ENCODE data around the gene TMEM225B.
"Not testable (repeated sequence)": the region's sequence is repeated elsewhere in the genome, so short reads cannot be mapped to it uniquely, and the experiment has no call there.

Gene TMEM225B

DNA sequence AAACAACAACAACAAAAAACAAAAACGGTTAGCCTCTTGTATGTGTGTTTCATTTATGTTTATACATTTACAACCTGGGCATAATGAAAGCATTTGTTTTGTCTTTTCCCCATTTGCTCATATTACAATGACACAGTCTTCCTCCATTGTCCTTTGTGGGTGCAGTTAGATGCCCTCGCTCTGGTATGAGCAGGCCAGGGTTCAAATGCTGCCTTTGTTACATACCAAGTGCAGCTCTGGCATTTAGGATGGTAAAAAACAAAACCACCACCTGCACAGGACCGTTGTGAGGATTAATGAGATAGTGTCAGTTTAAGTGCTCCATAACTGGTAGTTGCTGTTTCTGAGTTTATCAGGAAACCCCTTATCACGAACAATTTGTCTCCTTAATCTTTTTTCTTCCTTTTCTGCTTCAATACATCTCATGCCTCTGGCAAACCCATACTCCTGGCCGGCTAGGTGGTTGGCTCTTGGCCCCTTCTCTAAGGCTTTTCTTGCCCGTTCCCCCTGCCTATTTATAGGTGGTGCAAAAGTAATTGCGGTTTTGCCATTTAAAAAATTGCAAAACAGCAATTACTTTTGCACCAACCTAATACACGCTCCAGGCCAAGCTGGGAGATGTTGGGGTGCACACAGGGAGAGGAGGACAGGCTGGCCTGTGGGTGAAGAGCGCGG is 18.6 kb upstream of the TMEM225B start:
- H3K27me3 ChIP-seq (replicated peaks; ENCODE audit: control insufficient read depth, insufficient read depth, low read length, poor library complexity, severe bottlenecking): no peaks in the 10 kb centered on the region
- H3K36me3 ChIP-seq (ENCODE audit: control insufficient read depth, insufficient read depth, low read length): no peaks in the 10 kb centered on the region
- H3K27ac ChIP-seq (ENCODE audit: insufficient read depth, low read length, poor library complexity, severe bottlenecking): no peak overlapping the region
- no peaks in the 10 kb centered on the region for H3K9me3 ChIP-seq (ENCODE audit: control insufficient read depth, low read length)
- H3K4me3 ChIP-seq (ENCODE audit: insufficient read depth, low read depth, low read length, poor library complexity, severe bottlenecking): peak overlapping the region; percentile 67
- H3K4me1 ChIP-seq (ENCODE audit: control insufficient read depth, insufficient read depth, low read length, poor library complexity, severe bottlenecking): peaks cover 11% of the 10 kb centered on the region
- DNase-seq: no peak

DNA sequence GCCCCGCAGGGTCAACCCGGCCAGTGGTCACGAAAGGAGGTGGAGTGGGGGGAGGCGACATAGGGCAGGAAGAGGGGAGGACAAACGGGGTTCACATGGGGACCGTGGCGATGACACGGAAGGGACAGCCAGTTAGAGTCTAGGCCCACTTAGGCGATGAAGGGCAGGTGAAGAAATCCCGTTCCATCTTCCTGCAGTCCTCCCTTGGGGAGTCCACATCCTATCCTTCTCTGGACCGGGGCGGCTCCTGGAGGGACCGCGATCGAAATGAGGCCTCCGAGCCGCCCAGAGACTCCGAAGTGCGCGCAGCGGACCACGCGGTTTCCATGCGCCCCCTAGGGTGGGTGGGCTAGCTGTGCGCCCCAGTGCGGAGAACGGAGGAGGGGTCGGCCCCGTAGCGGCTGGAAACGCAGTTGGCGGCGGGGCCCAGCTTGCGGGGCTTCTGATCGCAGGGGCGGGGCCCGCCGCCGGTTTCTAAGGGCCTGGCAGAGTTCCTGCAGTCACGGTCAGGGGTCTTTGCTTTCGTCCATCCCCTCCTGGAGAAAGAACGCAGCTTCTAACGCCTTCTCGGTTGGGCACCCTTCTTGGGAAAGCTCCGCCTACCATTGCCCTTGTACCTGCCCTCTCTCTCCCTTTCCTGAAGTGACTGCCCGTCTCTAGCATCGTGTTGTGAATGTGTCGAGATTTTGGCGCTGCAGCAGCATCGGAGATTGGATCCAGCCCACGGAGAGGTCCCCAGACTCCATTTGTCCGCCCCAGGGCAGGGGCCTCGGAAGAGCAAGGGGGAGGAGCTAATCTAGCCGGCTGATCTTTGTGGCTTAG is 17.9 kb upstream of the TMEM225B start:
- H3K4me1 ChIP-seq (ENCODE audit: control insufficient read depth, insufficient read depth, low read length, poor library complexity, severe bottlenecking): peaks cover 11% of the 10 kb centered on the region
- DNase-seq: peak in 2 of 3 donors; percentile 22 to 27
- H3K27ac ChIP-seq (ENCODE audit: insufficient read depth, low read length, poor library complexity, severe bottlenecking): peak overlapping the region; percentile 38
- H3K4me3 ChIP-seq (ENCODE audit: insufficient read depth, low read depth, low read length, poor library complexity, severe bottlenecking): peak overlapping the region; percentile 67
- H3K9me3 ChIP-seq (ENCODE audit: control insufficient read depth, low read length): no peaks in the 10 kb centered on the region
- no peaks in the 10 kb centered on the region for H3K27me3 ChIP-seq (replicated peaks; ENCODE audit: control insufficient read depth, insufficient read depth, low read length, poor library complexity, severe bottlenecking)
- no peaks in the 10 kb centered on the region for H3K36me3 ChIP-seq (ENCODE audit: control insufficient read depth, insufficient read depth, low read length)

DNA sequence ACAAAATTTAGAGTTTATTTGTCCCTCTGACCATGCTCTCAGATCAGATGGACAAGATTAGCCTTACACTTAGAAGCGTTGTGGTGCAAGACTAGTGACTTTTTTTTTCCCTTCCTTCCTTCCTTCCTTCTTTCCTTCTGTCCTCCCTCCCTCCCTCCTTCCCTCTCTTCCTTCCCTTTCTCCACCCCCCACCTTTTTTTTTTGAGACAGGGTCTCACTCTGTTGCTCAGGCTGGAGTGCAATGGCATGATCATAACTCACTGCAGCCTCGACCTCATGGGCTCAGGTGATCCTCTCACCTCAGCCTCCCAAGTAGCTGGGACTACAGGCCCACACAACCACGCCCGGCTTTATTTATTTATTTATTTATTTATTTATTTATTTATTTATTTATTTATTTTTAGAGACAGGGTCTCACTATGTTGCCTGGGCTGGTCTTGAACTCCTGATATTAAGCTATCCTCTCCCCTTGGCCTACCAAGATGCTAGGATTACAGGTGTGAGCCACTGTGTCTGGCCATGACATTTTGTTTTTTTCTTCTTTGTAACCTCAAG is 17.2 kb upstream of the TMEM225B start:
- DNase-seq; H3K27me3 ChIP-seq (replicated peaks; ENCODE audit: control insufficient read depth, insufficient read depth, low read length, poor library complexity, severe bottlenecking); H3K36me3 ChIP-seq (ENCODE audit: control insufficient read depth, insufficient read depth, low read length); H3K9me3 ChIP-seq (ENCODE audit: control insufficient read depth, low read length): not testable (repeated sequence)
- H3K27ac ChIP-seq (ENCODE audit: insufficient read depth, low read length, poor library complexity, severe bottlenecking): peak overlapping the region; percentile 38
- H3K4me3 ChIP-seq (ENCODE audit: insufficient read depth, low read depth, low read length, poor library complexity, severe bottlenecking): peak overlapping the region; percentile 67
- peaks cover 11% of the 10 kb centered on the region for H3K4me1 ChIP-seq (ENCODE audit: control insufficient read depth, insufficient read depth, low read length, poor library complexity, severe bottlenecking)

GRCh38 chr7:99588868-99589267 is 9.2 kb upstream of the TMEM225B start:
- no peak for DNase-seq
- Histone ChIP-seq H3K4me1 (ENCODE audit: control insufficient read depth, insufficient read depth, low read length, poor library complexity, severe bottlenecking) (no peaks in the 10 kb centered on the region), H3K27me3 (replicated peaks; ENCODE audit: control insufficient read depth, insufficient read depth, low read length, poor library complexity, severe bottlenecking) (peaks cover 3% of the 10 kb centered on the region), H3K27ac (ENCODE audit: insufficient read depth, low read length, poor library complexity, severe bottlenecking) (no peak overlapping the region), H3K36me3 (ENCODE audit: control insufficient read depth, insufficient read depth, low read length) (no peaks in the 10 kb centered on the region), H3K4me3 (ENCODE audit: insufficient read depth, low read depth, low read length, poor library complexity, severe bottlenecking) (no peak overlapping the region), H3K9me3 (ENCODE audit: control insufficient read depth, low read length) (no peaks in the 10 kb centered on the region)

- no peak overlapping the region for H3K4me3 ChIP-seq (ENCODE audit: insufficient read depth, low read depth, low read length, poor library complexity, severe bottlenecking)
- H3K4me1 ChIP-seq (ENCODE audit: control insufficient read depth, insufficient read depth, low read length, poor library complexity, severe bottlenecking): no peaks in the 10 kb centered on the region
- H3K36me3 ChIP-seq (ENCODE audit: control insufficient read depth, insufficient read depth, low read length): no peaks in the 10 kb centered on the region
- no peaks in the 10 kb centered on the region for H3K9me3 ChIP-seq (ENCODE audit: control insufficient read depth, low read length)
- no peak for DNase-seq
- no peaks in the 10 kb centered on the region for H3K27me3 ChIP-seq (replicated peaks; ENCODE audit: control insufficient read depth, insufficient read depth, low read length, poor library complexity, severe bottlenecking)
- H3K27ac ChIP-seq (ENCODE audit: insufficient read depth, low read length, poor library complexity, severe bottlenecking): no peak overlapping the region
Observed at GRCh38 chr7:99594948-99595745, 2.9 kb upstream of the TMEM225B start.

- no peaks in the 10 kb centered on the region for H3K9me3 ChIP-seq (ENCODE audit: control insufficient read depth, low read length)
- H3K4me1 ChIP-seq (ENCODE audit: control insufficient read depth, insufficient read depth, low read length, poor library complexity, severe bottlenecking): no peaks in the 10 kb centered on the region
- H3K36me3 ChIP-seq (ENCODE audit: control insufficient read depth, insufficient read depth, low read length): no peaks in the 10 kb centered on the region
- H3K4me3 ChIP-seq (ENCODE audit: insufficient read depth, low read depth, low read length, poor library complexity, severe bottlenecking): no peak overlapping the region
- H3K27me3 ChIP-seq (replicated peaks; ENCODE audit: control insufficient read depth, insufficient read depth, low read length, poor library complexity, severe bottlenecking): no peaks in the 10 kb centered on the region
- H3K27ac ChIP-seq (ENCODE audit: insufficient read depth, low read length, poor library complexity, severe bottlenecking): no peak overlapping the region
- DNase-seq: no peak
Observed at GRCh38 chr7:99596408-99596955, 1.6 kb upstream of the TMEM225B start.

DNA sequence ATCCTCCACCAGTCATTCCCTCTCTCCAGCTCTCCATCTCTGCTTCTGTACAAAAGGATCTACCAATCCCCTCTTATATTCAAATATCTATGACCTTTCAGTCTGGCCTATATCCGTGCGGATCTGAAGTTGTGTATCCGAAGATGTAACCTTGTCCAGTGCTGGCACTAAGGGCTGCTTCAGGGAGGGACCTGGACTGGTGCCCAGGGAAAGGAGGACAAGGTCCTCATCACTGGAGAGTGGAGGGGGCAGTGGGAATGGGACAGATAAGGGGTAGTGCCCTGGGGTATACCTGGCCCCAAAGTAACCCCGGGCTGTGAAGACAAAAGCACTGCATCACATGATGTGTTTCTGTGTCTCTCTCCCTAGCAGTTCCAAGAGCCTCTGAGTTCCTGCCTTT is 1.8 kb downstream of the TMEM225B start:
- no peak overlapping the region for H3K4me3 ChIP-seq (ENCODE audit: insufficient read depth, low read depth, low read length, poor library complexity, severe bottlenecking)
- H3K27me3 ChIP-seq (replicated peaks; ENCODE audit: control insufficient read depth, insufficient read depth, low read length, poor library complexity, severe bottlenecking): no peaks in the 10 kb centered on the region
- DNase-seq: no peak
- no peaks in the 10 kb centered on the region for H3K9me3 ChIP-seq (ENCODE audit: control insufficient read depth, low read length)
- no peaks in the 10 kb centered on the region for H3K4me1 ChIP-seq (ENCODE audit: control insufficient read depth, insufficient read depth, low read length, poor library complexity, severe bottlenecking)
- no peaks in the 10 kb centered on the region for H3K36me3 ChIP-seq (ENCODE audit: control insufficient read depth, insufficient read depth, low read length)
- H3K27ac ChIP-seq (ENCODE audit: insufficient read depth, low read length, poor library complexity, severe bottlenecking): no peak overlapping the region

DNA sequence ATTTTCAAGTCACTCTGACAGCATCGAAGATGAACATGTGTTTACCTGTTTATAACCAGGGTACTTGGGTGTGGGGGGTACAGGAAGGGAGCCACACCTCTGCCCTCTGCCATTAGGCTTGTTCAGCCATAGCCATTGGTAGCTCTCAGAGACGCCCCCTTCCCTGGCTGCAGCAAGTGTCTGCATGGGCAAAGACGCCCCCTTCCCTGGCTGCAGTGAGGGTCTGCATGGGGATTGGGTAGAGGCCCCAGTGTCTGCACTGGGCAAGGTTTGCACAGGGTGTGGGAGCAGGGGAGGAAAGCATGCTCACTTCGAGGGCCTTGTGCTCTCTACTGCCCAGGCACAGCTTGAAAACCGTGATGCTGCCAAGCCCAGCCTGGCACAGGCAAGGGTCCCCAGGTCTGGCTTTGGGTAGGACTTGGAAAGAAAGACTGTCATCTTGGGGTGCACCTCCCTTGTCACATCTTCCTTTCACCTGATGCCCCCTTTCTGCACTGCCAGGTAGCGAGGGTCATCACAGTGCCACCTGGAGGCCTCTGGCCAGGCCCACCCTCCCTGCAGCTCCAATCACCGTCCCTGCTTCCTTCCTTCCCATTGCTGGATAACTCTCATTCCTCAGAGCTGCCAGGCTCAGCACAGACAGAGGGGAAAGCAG is 3.7 kb downstream of the TMEM225B start:
- H3K36me3 ChIP-seq (ENCODE audit: control insufficient read depth, insufficient read depth, low read length): no peaks in the 10 kb centered on the region
- H3K4me3 ChIP-seq (ENCODE audit: insufficient read depth, low read depth, low read length, poor library complexity, severe bottlenecking): no peak overlapping the region
- DNase-seq: no peak
- H3K27me3 ChIP-seq (replicated peaks; ENCODE audit: control insufficient read depth, insufficient read depth, low read length, poor library complexity, severe bottlenecking): no peaks in the 10 kb centered on the region
- H3K27ac ChIP-seq (ENCODE audit: insufficient read depth, low read length, poor library complexity, severe bottlenecking): no peak overlapping the region
- H3K9me3 ChIP-seq (ENCODE audit: control insufficient read depth, low read length): no peaks in the 10 kb centered on the region
- H3K4me1 ChIP-seq (ENCODE audit: control insufficient read depth, insufficient read depth, low read length, poor library complexity, severe bottlenecking): no peaks in the 10 kb centered on the region

DNA sequence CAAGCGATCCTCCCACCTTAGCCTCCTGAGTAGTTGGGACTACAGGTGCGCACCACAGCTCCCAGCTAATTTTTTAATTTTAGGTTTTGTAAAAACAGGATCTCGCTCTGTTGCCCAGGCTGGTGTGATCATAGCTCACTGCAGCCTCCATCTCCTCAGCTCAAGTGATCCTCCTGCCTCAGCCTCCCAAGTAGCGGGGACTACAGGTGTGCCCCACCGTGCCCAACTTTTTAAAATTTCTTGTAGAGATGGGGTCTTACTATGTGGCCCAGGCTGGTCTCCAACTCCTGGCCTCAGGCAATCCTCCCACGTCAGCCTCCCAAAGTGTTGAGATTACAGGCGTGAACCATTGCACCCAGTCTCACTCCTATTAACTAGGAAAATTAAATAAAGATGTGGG is 7.5 kb downstream of the TMEM225B start:
- Histone ChIP-seq H3K9me3 (ENCODE audit: control insufficient read depth, low read length) (no peaks in the 10 kb centered on the region), H3K4me1 (ENCODE audit: control insufficient read depth, insufficient read depth, low read length, poor library complexity, severe bottlenecking) (no peaks in the 10 kb centered on the region), H3K27me3 (replicated peaks; ENCODE audit: control insufficient read depth, insufficient read depth, low read length, poor library complexity, severe bottlenecking) (no peaks in the 10 kb centered on the region), H3K36me3 (ENCODE audit: control insufficient read depth, insufficient read depth, low read length) (no peaks in the 10 kb centered on the region), H3K4me3 (ENCODE audit: insufficient read depth, low read depth, low read length, poor library complexity, severe bottlenecking) (no peak overlapping the region), H3K27ac (ENCODE audit: insufficient read depth, low read length, poor library complexity, severe bottlenecking) (no peak overlapping the region)
- DNase-seq: no peak
